ENCODE measurements around the gene PIGP.

DNA sequence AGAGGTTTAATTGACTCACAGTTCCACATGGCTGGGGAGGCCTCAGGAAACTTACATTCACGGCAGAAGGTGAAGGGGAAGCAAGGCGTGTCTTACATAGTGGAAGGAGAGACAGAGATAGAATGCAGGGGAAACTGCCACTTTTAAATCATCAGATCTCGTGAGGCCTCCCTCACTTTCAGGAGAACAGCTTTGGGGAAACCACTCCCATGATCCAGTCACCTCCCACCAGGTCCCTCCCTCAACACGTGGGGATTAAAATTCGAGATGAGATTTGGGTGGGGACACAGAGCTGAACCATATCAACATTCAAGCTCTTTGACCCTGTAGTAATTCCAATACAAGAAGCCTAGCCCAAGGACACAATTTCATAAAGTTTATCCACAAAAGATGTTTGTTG is 13.7 kb downstream of the PIGP start:
- TF ChIP-seq, protein P1, sequence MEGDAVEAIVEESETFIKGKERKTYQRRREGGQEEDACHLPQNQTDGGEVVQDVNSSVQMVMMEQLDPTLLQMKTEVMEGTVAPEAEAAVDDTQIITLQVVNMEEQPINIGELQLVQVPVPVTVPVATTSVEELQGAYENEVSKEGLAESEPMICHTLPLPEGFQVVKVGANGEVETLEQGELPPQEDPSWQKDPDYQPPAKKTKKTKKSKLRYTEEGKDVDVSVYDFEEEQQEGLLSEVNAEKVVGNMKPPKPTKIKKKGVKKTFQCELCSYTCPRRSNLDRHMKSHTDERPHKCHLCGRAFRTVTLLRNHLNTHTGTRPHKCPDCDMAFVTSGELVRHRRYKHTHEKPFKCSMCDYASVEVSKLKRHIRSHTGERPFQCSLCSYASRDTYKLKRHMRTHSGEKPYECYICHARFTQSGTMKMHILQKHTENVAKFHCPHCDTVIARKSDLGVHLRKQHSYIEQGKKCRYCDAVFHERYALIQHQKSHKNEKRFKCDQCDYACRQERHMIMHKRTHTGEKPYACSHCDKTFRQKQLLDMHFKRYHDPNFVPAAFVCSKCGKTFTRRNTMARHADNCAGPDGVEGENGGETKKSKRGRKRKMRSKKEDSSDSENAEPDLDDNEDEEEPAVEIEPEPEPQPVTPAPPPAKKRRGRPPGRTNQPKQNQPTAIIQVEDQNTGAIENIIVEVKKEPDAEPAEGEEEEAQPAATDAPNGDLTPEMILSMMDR (IDR thresholded peaks at IDR 0.05): no peak
- TF ChIP-seq POLR2AphosphoS5 (IDR thresholded peaks at IDR 0.05): no peak

Data from breast epithelium (tissue), 3 donors.